GM19397 (cell line): Measurements from ENCODE around the gene AVP.
"Not testable (repeated sequence)": the region's sequence is repeated elsewhere in the genome, so short reads cannot be mapped to it uniquely, and the experiment has no call there.

Experiments used
- ATAC-seq: cut with Tn5 transposase; IDR thresholded peaks from one replicate; pipeline ENCODE4 v1.9.1; 2021; ENCODE audit warnings: mild to moderate bottlenecking, moderate library complexity; ENCODE audit not compliant: unreplicated experiment

Gene AVP

DNA sequence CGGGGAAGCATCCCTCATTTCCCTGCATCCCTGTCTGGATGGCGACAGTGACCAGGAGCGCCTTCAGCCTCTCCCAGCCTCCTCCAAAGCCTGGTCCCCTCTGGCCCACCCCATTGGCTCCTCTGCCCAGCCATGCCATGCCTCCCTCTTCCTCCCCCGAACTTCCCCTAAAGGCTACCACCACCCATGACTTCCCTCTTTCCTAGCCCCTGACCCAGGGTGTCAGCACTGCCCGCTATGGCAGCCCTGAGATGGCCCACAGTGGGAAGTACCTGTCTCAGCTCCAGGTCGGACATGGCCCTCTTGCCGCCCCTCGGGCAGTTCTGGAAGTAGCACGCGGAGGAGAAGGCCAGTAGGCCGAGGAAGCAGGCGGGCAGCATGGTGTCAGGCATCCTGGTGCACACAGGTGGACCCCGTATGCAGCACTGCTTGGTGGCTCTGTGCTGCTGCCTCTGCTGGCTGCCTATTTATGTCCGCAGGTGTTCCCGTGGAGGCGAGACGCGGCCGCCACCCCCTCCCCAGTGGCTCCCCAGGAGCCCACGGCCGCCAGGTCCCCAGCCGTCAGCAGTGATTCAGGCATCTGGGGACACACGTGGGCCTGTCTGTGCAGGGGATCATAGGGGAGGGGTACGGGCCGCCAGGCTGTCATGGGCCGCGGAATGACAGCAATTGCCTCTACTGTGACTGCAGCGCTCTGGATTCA, at the start of gene AVP:
TSS of gene AVP (minus strand) at position 442 of the 703 bp plus-strand sequence. CDS start at position 392, 50 bp downstream.
- no peak for ATAC-seq

DNA sequence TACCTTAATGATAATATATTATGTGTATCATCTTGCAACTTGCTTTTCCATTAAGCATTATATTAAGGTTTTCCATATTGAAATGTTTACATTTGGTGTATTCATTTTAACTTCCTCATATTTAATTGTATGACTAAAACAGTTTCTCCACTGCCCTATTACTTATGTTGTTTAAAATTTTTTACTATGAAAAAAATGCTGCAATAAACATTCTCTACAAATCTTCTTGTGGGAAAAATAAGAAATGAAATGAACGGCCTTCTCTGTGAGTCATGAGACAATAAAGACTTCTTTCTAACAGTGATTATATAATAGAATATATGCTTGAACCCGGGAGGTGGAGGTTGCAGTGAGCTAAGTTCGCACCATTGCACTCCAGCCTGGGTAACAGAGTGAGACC, 49.6 kb upstream of the AVP start:
- no peak for ATAC-seq

GRCh38 chr20:3133155-3133554, 48.6 kb upstream of the AVP start:
- no peak for ATAC-seq

GRCh38 chr20:3130051-3130600, 45.6 kb upstream of the AVP start:
- ATAC-seq = no peak

DNA sequence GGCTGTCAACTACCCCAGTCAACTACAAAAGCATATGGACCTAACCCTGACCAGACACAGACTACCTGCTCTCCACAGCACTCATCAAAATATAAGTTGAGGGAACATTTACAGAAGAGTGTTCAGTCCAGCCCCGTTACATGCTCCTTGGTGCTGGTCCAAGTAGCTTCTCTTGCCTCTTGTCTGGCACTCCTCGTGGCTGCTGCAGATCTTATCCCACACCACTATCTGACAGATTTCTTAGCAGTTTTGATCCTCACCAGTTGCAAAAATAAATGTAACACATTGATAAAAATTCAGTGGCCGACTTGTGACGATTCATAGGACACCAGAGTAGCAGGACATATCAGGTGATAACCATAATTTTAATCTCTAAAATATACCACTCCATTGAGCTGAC, 44.6 kb upstream of the AVP start:
- ATAC-seq = no peak

- no peak for ATAC-seq
These were observed 43.9 kb upstream of the AVP start for GRCh38 chr20:3128275-3128984.

DNA sequence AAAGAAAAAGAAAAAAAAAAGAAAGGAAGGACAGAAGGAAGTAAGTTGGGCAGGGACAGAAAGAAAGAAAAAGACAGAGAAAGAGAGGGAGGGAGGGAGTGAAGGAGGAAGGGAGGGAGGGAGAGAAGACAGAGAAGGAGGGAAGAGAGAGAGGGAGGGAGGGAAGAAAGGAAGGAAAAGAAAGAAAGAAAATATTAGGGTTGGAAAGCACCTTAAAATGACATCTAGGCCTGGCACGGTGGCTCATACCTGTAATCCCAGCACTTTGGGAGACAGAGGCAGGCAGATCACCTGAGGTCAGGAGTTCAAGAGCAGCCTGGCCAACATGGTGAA, 42.0 kb upstream of the AVP start:
- ATAC-seq = no peak

DNA sequence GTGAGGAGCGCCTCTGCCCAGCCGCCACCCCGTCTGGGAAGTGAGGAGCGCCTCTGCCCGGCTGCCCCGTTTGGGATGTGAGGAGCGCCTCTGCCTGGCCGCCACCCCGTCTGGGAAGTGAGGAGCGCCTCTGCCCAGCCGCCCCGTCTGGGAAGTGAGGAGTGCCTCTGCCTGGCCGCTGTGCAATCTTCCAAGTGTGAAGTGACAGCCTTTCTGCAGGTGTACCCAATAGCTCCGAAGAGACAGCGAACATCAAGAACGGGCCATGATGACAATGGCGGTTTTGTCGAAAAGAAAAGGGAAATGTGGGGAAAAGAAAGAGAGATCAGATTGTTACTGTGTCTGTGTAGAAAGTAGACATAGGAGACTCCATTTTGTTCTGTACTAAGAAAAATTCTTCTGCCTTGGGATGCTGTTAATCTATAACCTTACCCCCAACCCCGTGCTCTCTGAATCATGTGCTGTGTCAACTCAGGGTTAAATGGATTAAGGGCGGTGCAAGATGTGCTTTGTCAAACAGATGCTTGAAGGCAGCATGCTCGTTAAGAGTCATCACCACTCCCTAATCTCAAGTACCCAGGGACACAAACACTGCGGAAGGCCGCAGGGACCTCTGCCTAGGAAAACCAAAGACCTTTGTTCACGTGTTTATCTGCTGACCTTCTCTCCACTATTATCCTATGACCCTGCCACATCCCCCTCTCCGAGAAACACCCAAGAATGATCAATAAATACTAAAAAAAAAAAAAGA, 41.4 kb upstream of the AVP start:
- ATAC-seq = not testable (repeated sequence)

- not testable (repeated sequence) for ATAC-seq
These were observed 40.4 kb upstream of the AVP start for GRCh38 chr20:3124773-3125560.

DNA sequence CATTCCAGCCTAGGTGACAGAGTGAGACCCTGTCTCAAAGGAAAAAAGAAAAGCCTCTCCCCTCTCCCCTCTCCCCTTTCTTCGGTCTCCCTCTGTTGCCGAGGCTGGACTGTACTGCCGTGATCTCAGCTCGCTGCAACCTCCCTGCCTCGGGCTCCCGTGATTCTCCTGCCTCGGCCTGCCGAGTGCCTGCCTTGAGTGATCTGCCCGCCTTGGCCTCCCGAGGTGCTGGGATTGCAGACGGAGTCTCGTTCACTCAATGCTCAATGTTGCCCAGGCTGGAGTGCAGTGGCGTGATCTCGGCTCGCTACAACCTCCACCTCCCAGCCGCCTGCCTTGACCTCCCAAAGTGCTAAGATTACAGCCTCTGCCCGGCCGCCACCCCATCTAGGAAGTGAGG, 39.6 kb upstream of the AVP start:
- ATAC-seq = not testable (repeated sequence)

DNA sequence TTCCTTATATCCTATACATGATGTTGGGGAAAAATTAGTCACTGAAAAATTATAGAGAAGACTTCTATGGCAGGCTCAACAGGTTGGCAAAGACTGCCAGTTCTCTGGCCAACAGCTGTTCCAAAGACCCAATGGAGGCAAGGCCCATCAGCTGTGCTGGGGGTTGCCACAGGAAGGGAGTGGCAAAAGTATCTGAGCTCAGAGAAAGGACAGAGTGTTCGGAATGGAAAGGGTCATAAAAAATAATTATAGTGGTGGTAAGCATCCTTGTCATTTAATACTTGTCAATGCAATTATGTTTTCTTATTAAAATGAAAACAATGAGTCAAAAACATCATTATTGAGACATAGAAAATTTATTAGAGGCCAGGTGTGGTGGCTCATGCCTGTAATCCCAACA, 39.0 kb upstream of the AVP start:
- no peak for ATAC-seq

DNA sequence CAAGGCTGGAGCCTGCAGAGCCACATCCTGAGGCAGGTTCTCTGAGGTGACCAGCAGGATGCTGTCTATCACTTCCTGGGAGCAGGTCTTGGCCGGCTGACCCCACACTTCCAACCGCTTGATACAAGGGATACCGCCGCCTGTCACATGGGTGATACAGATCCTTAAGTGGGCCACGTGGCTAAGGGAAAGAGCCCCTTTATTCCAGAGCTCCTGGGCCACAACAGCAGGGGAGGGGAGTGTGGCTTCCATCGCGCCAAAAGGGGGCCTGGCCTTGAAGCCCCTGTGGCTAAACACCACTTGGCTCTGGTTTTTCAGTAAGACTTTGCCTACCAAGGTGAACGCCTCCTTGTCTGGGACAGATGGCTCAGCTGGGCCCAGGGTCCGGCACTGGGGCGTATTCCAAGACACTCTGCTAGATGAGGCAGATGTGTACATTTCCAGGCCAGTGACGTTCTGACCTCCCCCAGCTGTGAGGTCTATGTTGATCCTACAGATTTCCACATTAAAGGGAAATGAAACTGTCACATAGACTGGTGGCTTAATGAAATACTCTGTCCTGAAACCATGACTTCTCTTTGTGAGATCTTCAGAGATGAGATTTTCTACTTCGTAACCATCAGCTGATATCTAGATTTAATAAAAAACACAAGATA, 37.6 kb upstream of the AVP start:
- ATAC-seq = no peak

- ATAC-seq = no peak
These were observed 36.9 kb upstream of the AVP start for GRCh38 chr20:3121271-3121911.

- no peak for ATAC-seq
These were observed 34.5 kb upstream of the AVP start for GRCh38 chr20:3119044-3119443.

- ATAC-seq = not testable (repeated sequence)
These were observed 33.4 kb upstream of the AVP start for GRCh38 chr20:3117839-3118379.

DNA sequence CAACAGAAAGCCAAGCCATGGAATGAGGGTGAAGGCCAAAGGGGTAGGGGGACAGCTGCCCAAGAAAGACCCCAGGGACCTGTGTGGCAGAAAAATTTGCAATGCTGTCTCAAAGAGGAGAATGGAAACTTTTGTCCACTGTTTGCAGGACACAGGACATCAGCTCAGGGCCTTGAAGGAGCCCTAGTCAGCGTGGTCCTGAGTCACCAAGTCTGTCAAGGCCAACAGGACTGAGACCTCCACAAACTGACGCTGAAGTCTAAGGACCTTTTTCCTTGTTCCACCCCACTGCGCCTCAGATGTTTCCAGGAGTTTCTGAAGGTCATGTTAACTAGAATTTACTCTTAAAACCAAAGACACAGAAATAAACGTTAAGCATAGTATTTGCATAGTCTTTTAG, 31.8 kb upstream of the AVP start:
- no peak for ATAC-seq

DNA sequence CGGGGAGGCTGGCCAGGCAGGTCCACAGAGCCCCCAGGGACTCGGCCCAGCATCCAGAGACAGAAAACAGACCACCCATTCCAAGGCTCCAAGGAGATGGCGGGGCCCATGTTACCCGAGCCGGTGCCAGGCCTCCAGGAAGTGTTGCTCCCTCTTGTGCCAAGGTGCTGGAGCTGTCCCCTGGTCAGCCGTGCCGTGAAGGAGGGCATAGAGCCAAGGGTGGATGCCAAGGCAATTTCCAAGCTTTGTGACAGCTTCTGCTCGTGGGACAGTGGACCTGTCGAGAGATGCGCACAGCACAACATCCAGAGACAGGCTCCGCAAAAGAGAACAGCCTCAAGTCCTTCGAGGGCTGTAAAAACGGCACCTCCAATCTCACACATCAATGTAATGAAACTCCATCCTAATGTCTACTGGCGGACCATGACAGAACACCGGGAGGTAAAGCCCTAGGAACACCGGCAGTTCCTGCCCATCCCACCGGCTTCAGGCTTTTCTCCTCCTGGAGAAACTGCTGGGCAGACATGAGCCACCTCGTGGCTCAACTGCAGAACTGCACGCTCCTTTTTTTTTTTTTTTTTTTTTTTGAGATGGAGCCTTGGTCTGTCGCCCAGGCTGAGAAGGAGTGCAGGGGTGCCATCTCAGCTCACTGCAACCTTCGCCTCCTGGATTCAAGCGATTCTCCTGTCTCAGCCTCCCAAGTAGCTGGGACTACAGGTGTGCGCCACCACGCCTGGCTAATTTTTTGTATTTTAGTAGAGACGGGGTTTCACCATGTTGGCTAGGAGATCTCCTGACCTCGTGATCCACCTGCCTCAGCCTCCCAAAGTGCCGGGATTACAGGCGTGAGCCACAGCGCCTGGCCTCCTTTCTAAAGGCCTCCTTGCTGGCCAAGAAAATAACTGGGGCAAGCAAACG, 30.9 kb upstream of the AVP start:
- ATAC-seq = no peak

GRCh38 chr20:3111995-3112394, 27.5 kb upstream of the AVP start:
- no peak for ATAC-seq

DNA sequence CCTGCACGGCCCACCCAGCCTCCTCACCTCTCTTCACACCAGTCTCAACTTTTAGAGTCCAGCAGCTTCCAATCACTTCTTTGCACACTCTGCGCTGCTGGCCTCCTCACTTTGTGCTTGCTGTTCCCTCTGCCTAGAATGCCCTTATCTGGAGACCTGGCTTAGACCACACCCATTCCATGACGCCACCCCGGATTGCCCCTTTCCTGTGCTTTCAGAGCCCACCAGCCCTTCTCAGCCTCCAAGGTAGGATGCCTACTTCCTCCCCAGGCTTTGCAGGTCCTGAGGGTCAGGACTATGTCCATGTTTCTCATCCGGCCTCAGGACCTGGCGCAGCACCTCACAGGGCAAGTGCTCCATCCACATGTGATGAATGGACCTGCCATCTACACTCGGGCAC, 27.0 kb upstream of the AVP start:
- ATAC-seq = no peak
